Panc1 (cell line): Measurements from ENCODE around the gene C1QTNF12. TPM values are rescaled to one million over a fixed set of nuclear protein-coding genes. Genes with fewer than 3 reads are reported as not detected.

Experiments
- ATAC-seq: fragments of 200-7000 bp; cut with Tn5 transposase; 2 replicates; pipeline ENCODE4 v1.9.1; 2020; ENCODE audit warnings: mild to moderate bottlenecking, moderate library complexity
- BruUV-seq: library from RNA; stranded (reverse); fragments of 400-500 nt; replicated peaks from 2 replicates; lab custom pipeline; 2021; lab: Mats Ljungman, UMichigan
- CTCF ChIA-PET: fragments of 300-600 bp; sonication (Branson Sonifier 250); formaldehyde crosslinking; loops from one replicate; lab custom pipeline; 2022; ENCODE audit warnings: antibody characterized with exemption; lab: Charles Lee
- POLR2A ChIA-PET: fragments of 300-600 bp; sonication (Branson Sonifier 250); formaldehyde crosslinking; loops from one replicate; lab custom pipeline; 2022; ENCODE audit warnings: antibody characterized with exemption; lab: Charles Lee
- DNase-seq: peaks from one replicate; pipeline ENCODE4 v3.0.0-alpha.2; 2010; ENCODE audit warnings: low read depth, low spot score
- H3K27ac ChIP-seq: 2 replicates; pipeline ENCODE4 v1.5.1; 2011; ENCODE audit warnings: mild to moderate bottlenecking, low read length, inconsistent platforms
- H3K27me3 ChIP-seq: fragments of 200-500 bp; sonication (Bioruptor generic); 2 replicates; pipeline ENCODE4 v1.6.0; 2014; ENCODE audit warnings: low read length, inconsistent platforms; ENCODE audit not compliant: control insufficient read depth, insufficient read depth
- H3K36me3 ChIP-seq: fragments of 200-500 bp; sonication (Bioruptor generic); 2 replicates; pipeline ENCODE4 v1.5.1; 2014; ENCODE audit warnings: inconsistent platforms, mild to moderate bottlenecking, low read length, moderate library complexity; ENCODE audit not compliant: control insufficient read depth, insufficient read depth
- H3K4me1 ChIP-seq: 2 replicates; pipeline ENCODE4 v1.5.1; 2011; ENCODE audit warnings: inconsistent platforms, mild to moderate bottlenecking, low read length, moderate library complexity; ENCODE audit not compliant: control insufficient read depth, insufficient read depth
- H3K4me3 ChIP-seq, 2 experiments: 2 replicates each; pipeline ENCODE4 v1.5.1; 2011 to 2012; ENCODE audit warnings: low read depth in 2 of 2, low read length in 2 of 2, mild to moderate bottlenecking in 2 of 2, inconsistent platforms in 1 of 2, moderate library complexity in 1 of 2
- H3K9me3 ChIP-seq: fragments of 200-500 bp; sonication (Bioruptor generic); 2 replicates; pipeline ENCODE4 v1.5.1; 2014; ENCODE audit warnings: low read depth, mild to moderate bottlenecking, inconsistent platforms, low read length, moderate library complexity; ENCODE audit not compliant: control insufficient read depth, insufficient read depth
- CTCF ChIP-seq: fragments of 450-650 bp; IDR thresholded peaks from 2 replicates; pipeline ENCODE4 v1.5.1; 2017; ENCODE audit warnings: mild to moderate bottlenecking
- POLR2AphosphoS5 ChIP-seq: IDR thresholded peaks from 2 replicates; pipeline ENCODE4 v1.6.1; 2012; ENCODE audit warnings: mild to moderate bottlenecking, low read depth, low read length, moderate library complexity
- REST ChIP-seq, 2 experiments: IDR thresholded peaks; 2 replicates each; pipeline ENCODE4 v1.6.1; 2011 to 2012; ENCODE audit warnings: low read depth in 2 of 2, control low read depth in 1 of 2, low read length in 1 of 2, mild to moderate bottlenecking in 1 of 2, moderate library complexity in 1 of 2; ENCODE audit not compliant: insufficient read depth in 1 of 2
- SIN3A ChIP-seq: IDR thresholded peaks from 2 replicates; pipeline ENCODE4 v1.6.1; 2012; ENCODE audit warnings: low read depth, mild to moderate bottlenecking, low read length, moderate library complexity, borderline replicate concordance; ENCODE audit not compliant: insufficient read depth
- TCF7L2 ChIP-seq: IDR thresholded peaks from 2 replicates; pipeline ENCODE4 v1.6.1; 2011; ENCODE audit warnings: mild to moderate bottlenecking, low read depth, low read length, inconsistent platforms
- in situ Hi-C: cut with HindIII; loops from 2 replicates; pipeline ENCODE4 v1.10.0; 2016; ENCODE audit warnings: low sequenced_read_pairs, low pct_unique_long_range_greater_than_20kb
- intact Hi-C: fragments of 100-400 bp; cut with micrococcal nuclease; formaldehyde crosslinking; loops from one replicate; pipeline ENCODE4 v1.10.0; 2022; ENCODE audit not compliant: unreplicated experiment
- total RNA-seq: library from RNA; stranded (reverse); gene quantifications from one replicate; pipeline ENCODE4 v1.2.1, GENCODE V29; 2021; ENCODE audit not compliant: unreplicated experiment

The C1QTNF12 gene
- total RNA-seq, 1 experiment from 2014 or later, result 41.4 TPM

- ChIA-PET CTCF (no interaction called here), POLR2A (no interaction called here)
- H3K27ac ChIP-seq, result no peak overlapping the region
- H3K4me1 ChIP-seq, result no peaks in the 10 kb centered on the region
- DNase-seq (no peak), ATAC-seq (no peak)
- TF ChIP-seq SIN3A, result no peak
- TF ChIP-seq REST (IDR thresholded peaks at IDR 0.05; ENCODE audit: insufficient read depth in 1 of 2, low read depth in 2 of 2, low read length in 1 of 2), result no peak
- TF ChIP-seq CTCF, result no peak
- no peak for TF ChIP-seq POLR2AphosphoS5
- TF ChIP-seq TCF7L2, result no peak
- in situ Hi-C loops, result no loop called here
- intact Hi-C loops, result no loop called here
- BruUV-seq, result no TSS peak
- no peaks in the 10 kb centered on the region for H3K9me3 ChIP-seq
- no peaks in the 10 kb centered on the region for H3K27me3 ChIP-seq
- no peak overlapping the region for H3K4me3 ChIP-seq
- no peaks in the 10 kb centered on the region for H3K36me3 ChIP-seq
Measured at GRCh38 chr1:1225238-1225845, 21.2 kb downstream of the C1QTNF12 start.

GRCh38 chr1:1223891-1224290 is 22.6 kb downstream of the C1QTNF12 start:
- ATAC-seq (no peak), DNase-seq (no peak)
- Histone ChIP-seq H3K9me3 (no peaks in the 10 kb centered on the region), H3K27me3 (no peaks in the 10 kb centered on the region), H3K36me3 (no peaks in the 10 kb centered on the region), H3K27ac (no peak overlapping the region), H3K4me1 (no peaks in the 10 kb centered on the region), H3K4me3 (no peak overlapping the region)
- TF ChIP-seq TCF7L2 (no peak), CTCF (no peak), POLR2AphosphoS5 (no peak), SIN3A (no peak), REST (IDR thresholded peaks at IDR 0.05; ENCODE audit: insufficient read depth in 1 of 2, low read depth in 2 of 2, low read length in 1 of 2) (no peak)
- ChIA-PET CTCF (no interaction called here), POLR2A (no interaction called here)
- in situ Hi-C loops (no loop called here), intact Hi-C loops (no loop called here)
- no TSS peak for BruUV-seq
